Fibroblast of the aortic adventitia (primary cell): ENCODE measurements around the gene MED12L. TPM values are rescaled to one million over a fixed set of nuclear protein-coding genes. Genes with fewer than 3 reads are reported as not detected.
A peak's percentile ranks its signal among the peaks of the same experiment; 100 is the strongest.
"Not testable (repeated sequence)": the region's sequence is repeated elsewhere in the genome, so short reads cannot be mapped to it uniquely, and the experiment has no call there.

ENCODE experiments used
- DNase-seq: peaks from one replicate; pipeline ENCODE4 v3.0.0-alpha.2; 2010; ENCODE audit warnings: low read depth
- H3K4me3 ChIP-seq: 2 replicates; pipeline ENCODE4 v1.5.1; 2011; ENCODE audit warnings: low read depth, mild to moderate bottlenecking, control low read depth, low read length, moderate library complexity
- total RNA-seq: library from RNA; depleted of rRNA; stranded (reverse); fragments of >200 nt; gene quantifications from 2 replicates; pipeline ENCODE4 v1.2.3, GENCODE V29; 2012; ENCODE audit warnings: low replicate concordance
- TF ChIP-seq, protein P1 (sequence below): IDR thresholded peaks from 2 replicates; pipeline ENCODE4 v1.5.1; 2011; ENCODE audit warnings: mild to moderate bottlenecking, low read length, control low read depth, inconsistent platforms; ENCODE audit not compliant: insufficient read depth

MED12L gene
- total RNA-seq, 1 donor, result 0.72 TPM

- TF ChIP-seq, protein P1, sequence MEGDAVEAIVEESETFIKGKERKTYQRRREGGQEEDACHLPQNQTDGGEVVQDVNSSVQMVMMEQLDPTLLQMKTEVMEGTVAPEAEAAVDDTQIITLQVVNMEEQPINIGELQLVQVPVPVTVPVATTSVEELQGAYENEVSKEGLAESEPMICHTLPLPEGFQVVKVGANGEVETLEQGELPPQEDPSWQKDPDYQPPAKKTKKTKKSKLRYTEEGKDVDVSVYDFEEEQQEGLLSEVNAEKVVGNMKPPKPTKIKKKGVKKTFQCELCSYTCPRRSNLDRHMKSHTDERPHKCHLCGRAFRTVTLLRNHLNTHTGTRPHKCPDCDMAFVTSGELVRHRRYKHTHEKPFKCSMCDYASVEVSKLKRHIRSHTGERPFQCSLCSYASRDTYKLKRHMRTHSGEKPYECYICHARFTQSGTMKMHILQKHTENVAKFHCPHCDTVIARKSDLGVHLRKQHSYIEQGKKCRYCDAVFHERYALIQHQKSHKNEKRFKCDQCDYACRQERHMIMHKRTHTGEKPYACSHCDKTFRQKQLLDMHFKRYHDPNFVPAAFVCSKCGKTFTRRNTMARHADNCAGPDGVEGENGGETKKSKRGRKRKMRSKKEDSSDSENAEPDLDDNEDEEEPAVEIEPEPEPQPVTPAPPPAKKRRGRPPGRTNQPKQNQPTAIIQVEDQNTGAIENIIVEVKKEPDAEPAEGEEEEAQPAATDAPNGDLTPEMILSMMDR, result no peak
- H3K4me3 ChIP-seq, result no peak overlapping the region
- DNase-seq, result no peak
Observed at GRCh38 chr3:151075869-151076562, 9.4 kb upstream of the MED12L start.

DNA sequence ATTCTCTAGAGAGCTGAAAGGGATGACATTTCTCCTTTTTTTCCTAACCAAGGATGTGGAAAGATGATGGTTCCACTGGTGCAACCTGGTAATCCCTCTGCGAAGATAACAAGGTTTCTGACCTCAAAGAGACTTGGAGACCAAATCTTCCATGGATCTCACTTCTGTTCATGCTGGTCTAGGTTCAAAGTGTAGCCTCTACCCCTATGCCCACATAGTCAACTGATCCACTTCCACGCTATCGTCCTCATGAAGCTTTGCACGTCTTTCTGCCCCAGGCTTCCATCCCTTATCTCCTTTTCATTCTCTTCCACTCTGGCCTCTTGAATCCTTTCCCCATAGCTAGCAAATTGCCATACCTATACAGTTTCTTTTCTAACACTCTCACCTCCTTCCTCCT lies 8.8 kb upstream of the MED12L start:
- no peak overlapping the region for H3K4me3 ChIP-seq
- no peak for DNase-seq
- TF ChIP-seq, protein P1, result no peak

DNA sequence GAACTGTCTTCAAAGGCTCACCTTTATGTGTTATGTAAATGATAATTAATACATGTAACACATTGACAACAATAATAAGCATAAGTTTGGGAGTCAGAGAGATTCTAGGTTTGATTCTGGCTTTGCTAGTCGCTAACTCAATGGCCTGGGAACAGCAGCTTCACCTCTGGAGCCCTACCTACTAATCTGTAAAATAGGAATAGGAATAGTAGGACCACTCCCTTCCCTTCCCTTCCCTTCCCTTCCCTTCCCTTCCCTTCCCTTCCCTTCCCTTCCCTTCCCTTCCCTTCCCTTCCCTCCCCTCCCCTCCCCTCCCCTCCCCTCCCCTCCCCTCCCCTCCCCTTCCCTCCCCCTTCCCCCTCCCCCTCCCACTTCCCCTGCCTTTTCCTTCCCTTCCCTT lies 4.4 kb upstream of the MED12L start:
- not testable (repeated sequence) for H3K4me3 ChIP-seq

GRCh38 chr3:151082880-151083838 lies 2.3 kb upstream of the MED12L start:
- H3K4me3 ChIP-seq, result no peak overlapping the region
- no peak for DNase-seq
- TF ChIP-seq, protein P1, result no peak

More for the DNA sequence above, 4.4 kb upstream of the MED12L start:
- DNase-seq, result not testable (repeated sequence)

DNA sequence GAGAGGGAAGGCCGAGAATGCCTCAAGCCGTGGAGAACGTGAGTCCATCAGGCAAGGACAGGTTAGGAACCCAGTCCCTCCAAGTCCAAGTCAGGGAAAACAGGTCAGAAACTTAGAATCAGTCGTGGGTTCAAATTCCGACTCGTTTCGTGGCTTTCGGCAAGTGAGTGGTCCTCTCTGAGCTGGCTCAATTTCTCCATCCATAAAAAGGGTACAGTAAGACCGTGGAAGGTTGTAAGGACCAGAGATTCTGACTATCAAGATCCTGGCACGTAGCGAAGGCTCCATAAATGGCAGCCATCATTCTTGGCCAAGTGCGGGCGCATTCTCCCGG lies 604 bp upstream of the MED12L start:
- TF ChIP-seq, protein P1, result no peak
- peak overlapping the region; percentile 63 for H3K4me3 ChIP-seq
- no peak for DNase-seq

DNA sequence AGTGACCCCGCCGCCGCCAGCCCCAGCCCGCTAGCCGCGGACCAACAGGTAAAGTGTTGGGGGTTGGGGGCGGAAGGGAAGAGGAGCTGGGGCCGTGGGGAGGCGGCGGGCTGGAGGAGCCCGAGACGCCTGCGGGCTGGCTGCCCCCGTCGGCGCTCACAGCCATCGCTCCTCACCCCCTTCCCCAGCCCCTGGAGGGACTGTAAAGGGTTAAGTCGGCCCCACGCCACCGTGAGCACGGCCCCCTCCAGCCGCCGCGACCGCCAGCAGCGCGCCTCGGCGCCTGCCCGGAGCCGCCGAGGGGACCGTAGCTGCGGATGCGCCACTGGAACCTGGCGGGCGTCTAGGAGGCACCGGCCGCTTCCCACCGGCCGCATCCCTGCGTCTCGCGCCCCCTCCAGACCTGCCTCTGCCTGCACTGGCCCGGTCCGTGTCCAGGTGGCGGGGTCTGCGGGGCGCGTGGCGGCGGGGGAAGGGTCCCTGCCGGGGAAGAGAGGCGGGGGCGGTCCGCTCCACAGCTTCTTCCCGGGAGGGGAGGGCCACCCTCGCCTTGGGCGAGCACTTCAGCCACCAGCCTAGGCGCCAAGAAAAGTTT lies 522 bp downstream of the MED12L start:
- TF ChIP-seq, protein P1, result no peak
- DNase-seq, result no peak
- peak overlapping the region; percentile 63 for H3K4me3 ChIP-seq
